Measurements from ENCODE around the gene INPP5B.
"Not testable (repeated sequence)": the region's sequence is repeated elsewhere in the genome, so short reads cannot be mapped to it uniquely, and the experiment has no call there.

The INPP5B gene

DNA sequence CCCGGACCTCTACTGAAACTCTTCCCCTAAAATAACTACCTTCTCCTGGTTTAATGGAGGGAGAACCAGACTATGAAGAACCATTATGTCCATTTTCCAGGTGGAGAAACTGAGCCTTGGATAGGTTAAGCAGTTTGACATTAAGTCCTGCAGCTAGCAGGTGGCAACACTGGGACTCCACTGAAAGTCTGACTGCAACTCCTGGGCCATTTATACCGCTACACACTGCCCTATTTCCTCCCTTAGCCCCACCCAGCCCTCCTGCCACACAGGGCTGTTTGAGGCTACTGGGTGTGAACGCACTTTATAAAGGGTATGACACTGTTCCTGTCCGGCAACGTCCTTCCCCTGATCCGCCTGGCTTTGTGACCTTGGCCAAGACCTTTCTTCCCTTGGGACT lies 511 bp upstream of the INPP5B start:
- DNase-seq: no peak

DNA sequence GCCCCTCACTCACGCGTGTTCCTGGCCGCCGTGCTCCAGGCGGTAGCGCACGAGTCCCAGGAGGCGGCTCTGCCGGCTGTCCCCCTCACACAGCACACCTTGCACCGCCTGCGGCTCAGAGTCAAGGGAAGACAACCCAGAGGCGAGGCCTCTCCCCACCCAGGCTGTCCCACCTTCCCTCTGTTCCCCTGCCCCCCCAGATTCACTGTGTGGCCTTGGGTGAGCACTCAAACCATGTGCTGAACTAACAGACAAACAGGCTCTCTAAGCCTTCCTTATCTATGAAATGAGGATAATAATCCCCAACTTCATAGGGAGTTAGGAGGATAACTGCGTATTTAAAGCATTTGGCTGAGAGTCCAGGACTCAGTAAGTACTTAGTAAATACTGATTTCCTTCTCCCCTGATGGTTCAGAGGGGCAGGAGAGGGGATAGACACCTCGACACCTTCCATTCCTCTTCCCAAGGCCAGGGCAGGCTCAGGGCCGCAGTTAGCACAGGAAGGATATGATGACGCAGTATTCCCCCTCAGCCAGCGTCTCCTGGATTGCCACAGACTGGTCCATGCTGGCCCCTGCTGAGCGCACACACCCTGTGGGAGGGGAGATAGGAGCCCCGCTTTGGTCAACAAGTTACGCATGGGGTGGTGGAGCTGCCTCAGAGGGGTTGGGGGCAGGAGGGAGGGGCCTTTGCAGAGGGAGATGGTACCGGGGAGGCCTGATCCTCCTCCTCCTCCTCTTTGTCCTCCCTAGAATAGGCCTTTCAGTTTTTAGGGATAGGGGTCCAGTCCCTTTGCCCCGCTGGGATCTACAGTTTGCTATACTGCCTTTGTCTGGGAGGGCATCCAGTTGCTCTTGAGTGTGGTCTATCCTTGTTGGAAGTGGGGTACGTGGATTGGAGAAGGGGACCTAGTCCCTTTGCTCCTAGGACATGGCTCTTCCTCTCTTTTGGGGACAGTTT lies 830 bp downstream of the INPP5B start:
- no peak for DNase-seq

DNA sequence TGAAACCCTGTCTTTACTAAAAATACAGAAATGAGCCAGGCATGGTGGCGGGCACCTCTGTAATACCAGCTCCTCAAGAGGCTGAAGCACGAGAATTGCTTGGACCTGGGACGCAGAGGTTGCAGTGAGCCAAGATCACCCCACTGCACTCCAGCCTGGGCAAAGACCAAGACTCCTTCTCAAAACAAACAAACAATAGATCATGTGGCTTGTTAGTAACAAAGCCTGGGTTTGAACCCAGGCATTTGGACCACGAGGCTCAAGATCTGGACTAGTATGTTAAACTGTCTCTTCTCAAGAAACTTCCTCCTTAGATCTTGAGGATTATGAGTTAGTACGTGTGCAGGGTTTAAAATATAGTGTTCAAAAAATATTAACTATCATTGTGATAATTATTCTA lies 1.6 kb downstream of the INPP5B start:
- DNase-seq: no peak

DNA sequence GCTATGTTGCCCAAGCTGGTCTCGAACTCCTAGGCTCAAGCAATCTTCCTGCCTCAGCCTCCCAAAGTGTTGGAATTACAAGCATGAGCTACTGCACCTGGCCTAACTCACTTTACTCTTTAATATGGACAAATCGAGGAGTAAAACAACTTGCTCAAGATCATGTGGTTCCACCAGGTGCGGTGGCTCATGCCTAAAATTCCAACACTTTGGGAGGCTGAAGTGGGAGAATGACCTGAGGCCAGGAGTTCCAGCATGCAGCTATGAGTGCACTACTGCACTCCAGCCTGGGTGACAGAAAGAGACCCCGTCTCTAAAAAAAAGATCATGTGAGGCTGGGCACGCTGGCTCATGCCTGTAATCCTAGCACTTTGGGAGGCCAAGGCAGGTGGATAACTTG lies 2.0 kb downstream of the INPP5B start:
- DNase-seq: no peak

DNA sequence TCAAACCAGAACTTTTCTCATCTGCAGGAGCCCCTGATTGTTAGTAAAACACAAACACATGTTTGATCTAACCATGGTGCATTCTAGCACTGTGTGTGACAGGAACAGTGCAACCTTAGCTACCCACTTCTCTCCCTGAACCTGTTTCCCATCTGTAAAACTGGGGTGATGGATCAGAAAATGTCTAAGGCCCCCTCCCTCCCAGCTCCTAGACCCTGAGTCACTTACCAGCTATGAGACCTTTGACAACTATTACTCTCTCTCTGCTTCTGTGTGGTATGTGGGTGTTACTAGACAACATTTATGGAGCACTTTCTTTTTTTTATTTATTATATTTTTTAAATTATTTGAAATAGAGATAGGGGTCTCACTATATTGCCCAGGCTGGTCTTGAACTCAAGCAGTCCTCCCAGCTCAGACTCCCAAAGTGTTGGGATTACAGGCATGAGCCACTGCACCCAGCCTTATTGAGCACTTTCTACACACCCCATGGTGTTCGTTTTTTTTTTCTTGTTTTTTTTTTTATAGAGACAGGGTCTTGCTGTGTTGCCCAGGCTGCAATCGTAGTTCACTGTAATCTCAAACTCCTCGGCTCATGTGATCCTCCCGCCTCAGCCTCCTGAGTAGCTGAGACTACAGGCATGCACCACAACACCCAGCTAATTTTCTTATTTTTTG lies 2.6 kb downstream of the INPP5B start:
- DNase-seq: no peak

DNA sequence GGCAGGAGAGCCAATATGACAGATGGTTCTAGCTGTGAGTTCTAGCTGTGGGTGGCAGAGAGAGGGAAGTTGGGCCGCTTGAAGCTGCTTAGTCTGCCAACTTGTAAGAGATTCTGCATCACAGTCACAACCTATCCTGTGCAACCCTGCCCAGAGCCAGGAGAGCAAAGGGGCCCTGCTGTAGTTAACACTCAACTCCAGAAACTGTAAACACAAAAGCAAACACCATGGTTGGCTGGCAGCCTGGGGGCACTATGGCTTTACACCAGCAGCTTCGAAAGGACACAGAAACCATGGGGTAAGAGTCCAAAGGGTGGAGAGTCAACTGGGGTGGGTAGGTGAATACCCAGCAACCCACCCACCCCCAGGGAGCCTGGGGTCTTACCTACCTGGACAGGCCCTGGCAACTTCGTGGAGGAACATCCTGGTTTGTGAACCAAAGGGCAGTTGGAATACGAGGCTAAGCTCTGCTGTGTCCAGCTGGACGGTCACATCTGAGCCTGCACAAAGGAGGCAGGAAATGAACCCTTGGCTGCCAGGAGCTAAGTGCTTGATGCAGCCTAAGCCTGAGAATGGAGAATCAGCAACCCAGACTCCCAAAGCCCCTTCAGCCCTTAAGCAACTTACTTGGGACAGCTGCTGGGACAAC lies 6.4 kb downstream of the INPP5B start:
- DNase-seq: no peak

DNA sequence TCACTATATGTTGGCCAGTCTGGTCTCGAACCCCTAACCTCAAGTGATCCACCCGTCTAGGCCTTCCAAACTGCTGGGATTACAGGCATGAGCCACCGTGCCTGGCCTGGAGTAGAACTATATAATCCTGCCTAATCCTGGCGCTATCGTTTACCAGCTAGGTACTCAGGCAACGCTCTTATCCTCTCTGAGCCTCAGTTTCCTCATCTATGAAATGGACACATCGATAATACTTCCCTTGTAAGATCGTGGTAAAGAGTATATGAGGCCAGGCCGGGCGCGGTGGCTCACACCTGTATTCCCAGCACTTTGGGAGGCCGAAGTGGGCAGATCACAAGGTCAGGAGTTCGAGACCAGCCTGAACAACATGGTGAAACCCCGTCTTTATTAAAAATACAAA lies 10.1 kb downstream of the INPP5B start:
- DNase-seq: not testable (repeated sequence)

DNA sequence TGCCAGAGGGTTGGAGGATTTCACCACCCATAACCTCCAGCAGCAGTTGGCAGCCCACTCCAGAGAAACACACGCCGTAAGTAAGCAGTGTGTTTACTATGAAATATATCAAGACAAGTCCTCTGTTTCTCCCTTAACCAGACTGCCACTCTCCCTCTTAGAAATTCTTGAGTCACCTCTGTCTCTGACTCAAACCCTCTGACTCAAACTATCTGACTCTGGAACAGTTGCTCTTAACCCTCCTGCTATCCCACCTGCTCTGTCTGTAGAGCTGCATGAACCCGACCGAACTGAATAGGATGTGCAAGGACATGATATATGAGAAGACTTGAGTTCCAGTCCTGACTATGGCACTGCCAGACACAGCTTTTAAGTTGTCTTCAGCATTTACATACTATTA lies 14.1 kb downstream of the INPP5B start:
- DNase-seq: no peak

DNA sequence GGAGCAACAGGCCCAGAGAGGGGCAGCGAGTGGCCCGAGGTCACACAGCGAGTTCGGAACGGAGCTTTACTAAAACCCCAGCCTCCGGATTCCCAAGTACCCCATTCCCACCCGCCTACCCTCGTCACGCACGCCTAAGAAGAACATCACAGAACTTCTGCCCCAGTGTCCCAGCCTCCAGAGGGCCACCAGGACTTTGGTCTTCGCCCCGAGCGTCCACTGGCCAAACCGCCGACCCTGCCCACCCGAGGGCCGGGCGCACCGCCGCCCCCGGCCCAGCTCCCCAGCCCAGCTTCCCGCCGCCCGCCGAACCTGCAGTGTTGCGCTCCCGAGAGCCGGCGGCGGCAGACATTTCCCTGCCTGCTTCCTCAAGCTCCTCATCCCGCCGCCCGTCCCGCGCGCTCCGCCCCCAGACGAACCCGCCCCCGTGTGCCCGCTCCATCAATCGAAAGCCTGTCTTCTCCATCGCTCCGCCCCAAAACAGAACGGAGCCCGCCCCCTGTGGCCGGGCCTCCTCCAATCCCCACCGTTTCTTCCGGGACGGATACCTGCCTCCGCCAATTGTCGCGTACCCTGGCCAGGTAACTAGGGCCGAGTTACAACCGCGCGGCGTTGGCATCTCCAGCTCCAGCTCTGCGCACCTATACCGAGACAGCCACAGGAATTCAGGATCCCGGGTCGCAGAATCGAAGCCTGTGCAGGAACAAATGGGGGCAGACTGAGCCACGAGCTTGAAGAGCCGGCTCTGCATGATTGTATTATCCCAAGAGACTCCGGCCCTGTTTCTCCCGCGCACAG lies 15.3 kb downstream of the INPP5B start:
- DNase-seq: peak; percentile 95

DNA sequence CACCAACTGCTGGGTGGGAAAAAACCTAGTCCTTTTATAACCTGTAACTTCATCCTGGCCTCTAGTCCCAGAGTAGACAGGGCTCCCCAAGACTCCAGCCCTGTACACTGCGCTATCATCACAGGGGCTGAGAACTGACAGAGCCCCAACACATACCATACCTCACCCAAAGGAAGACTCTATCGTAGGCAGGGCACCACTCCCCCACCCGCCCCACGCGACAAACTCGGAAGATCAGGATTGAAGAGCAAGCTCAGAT lies 15.8 kb downstream of the INPP5B start:
- DNase-seq: no peak

DNA sequence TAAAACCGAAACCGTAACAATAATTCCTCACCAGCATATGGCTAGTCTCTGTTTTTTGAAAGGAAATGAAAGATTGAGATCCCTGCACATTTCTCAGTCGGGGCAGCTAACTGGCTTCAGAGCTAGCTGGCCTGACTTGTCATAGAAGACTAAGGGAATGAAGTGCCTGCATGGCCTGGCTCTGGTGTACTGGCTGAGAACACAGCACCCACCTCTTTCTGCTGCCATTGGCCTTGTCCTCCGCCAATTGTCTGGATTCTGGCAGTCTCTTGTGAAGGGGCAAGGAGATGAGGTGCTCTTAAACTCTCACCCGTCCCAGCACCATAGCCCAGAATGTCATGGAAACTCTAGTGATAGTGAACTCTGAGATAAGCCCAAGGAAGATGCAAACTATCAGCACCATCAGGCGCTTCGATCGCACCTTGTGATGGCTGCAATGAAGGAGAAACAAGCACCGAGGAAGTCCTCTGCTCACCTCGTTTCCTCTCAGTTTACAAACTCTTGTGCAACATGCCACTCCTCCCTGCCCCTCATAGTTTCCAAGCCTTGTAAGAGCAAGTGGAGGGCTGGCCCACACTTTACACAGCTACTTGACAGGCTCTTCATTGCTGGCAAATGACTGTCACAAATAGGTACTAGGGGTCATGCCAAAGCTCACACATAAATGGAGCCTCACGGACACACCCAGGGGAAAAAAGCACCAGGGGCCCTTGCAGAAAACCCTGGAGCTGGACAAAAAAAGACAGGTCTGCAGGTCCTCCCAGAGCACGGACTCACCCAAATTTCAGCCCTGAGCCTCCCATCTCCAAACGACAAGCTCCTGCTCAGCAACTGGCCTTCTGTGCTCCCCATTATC lies 16.4 kb downstream of the INPP5B start:
- DNase-seq: no peak

DNA sequence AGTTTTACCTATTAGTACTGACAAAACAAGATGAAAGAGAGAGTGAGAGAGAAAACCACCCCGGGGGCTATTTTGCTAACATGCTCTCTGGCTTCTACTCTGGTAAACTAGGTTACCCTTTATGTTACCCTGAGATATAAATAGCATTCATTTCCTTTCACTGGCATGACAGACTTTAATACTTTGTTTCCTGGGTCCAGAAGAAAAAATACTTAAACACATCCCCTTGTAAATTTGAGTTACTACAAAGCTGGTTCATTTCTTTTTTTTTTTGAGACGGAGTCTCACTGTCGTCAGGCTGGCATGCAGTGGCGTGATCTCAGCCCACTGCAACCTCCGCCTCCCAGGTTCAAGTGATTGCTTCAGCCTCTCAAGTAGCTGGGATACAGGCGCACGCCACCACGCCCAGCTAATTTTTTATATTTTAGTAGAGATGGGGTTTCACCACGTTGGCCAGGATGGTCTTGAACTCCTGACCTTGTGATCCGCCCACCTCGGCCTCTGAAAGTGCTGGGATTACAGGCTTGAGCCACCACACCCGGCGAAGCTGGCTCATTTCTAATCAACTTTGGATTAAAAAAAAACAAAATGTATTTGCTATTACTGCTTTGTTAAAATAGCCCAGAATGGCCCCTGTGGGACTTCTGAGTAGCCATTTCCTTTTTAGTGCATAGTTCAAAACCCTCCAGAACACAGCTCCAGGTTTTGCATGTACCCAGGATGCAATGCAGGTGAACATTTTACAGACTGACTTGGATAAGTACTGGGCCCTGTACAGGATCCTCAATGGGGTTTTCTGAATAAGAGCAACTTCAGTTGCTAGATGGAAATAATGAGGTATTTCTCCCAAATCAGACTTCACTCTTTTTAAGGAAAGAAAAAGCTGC lies 20.6 kb downstream of the INPP5B start:
- DNase-seq: no peak

DNA sequence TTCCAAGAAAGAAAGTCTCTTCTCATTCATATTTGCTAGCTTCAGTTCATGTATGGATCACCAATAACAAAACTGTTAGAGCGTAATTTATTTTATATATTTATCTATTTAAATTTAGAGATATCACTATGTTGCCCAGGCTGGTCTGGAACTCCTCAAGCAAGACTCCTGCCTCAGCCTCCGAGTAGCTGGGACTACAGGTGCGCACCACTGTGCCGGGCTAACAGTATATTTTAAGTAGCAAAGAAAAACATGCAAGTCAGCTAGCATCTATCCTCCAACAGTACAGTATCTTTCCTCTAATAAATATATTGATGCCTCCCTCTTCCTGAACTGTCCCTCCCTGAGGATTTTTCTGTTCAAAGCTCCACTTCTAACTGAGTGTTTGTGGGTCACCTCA lies 21.5 kb downstream of the INPP5B start:
- no peak for DNase-seq

DNA sequence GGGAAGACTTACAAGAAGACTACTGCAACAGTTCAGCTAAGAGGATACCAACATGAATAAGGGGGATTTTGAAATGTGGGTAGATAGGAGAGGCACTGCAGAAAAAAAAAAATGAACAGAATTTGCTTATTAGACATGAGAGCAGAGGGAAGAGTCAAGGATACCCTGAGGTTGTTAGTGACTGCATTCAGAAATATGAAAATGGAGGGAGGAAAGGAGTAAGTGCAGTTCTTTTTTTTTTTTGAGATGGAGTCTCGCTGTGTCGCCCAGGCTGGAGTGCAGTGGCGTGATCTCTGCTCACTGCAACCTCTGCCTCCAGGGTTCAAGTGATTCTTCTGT lies 23.3 kb downstream of the INPP5B start:
- DNase-seq: no peak

DNA sequence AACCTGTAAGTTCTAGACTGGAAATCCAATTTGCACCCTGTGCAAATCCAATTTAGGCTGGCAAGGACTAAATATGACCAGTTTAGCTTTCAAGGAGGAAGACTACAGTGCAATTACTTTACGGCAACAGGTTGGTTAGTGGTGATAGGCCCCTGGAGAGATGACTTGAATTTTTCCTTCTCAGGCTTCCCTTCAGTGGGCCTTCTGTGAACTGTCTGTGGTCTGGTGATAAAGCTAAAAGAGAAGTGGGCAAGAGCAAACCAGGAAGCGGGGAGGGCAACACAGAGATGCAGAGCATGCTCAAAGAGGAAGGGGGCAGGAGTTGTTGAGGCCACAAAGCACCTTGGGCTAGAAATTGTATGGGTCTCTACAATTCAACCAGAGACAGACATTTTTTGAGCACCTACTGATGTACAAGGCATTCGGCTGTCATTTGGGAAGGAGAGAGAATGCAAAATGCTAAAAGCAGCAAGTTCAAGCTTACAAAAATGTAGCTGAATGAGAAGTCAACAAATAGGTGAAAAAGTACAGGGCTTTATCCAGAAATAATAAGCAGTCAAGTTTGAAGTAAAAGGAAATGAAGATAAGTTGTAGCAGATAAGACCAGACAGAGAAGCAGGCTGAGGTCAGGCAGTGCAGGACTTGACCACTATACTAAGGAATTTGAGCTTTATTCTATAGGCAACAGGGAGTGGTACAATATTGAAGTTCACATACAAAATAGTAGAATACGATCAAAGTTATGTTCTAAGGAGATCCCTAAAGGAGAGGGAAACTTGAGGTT lies 23.9 kb downstream of the INPP5B start:
- DNase-seq: no peak

DNA sequence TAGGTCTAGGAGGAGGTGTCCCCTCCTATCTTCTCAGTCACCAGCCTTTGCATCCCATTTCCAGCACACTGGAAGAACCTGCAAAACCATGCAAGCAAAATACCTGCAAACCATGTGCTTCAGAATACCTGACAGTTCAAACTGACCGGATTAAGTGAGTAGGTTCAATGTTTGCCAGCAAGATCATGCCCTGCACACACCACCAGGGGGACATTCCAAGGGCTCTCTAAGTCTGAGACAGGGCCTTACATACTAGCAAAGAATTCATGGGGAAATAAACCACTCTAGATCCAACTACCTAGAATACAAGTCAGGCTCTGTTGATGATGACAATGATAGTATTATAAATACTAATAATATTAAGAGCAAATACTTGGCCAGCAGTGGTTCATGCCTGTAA lies 27.6 kb downstream of the INPP5B start:
- DNase-seq: no peak

DNA sequence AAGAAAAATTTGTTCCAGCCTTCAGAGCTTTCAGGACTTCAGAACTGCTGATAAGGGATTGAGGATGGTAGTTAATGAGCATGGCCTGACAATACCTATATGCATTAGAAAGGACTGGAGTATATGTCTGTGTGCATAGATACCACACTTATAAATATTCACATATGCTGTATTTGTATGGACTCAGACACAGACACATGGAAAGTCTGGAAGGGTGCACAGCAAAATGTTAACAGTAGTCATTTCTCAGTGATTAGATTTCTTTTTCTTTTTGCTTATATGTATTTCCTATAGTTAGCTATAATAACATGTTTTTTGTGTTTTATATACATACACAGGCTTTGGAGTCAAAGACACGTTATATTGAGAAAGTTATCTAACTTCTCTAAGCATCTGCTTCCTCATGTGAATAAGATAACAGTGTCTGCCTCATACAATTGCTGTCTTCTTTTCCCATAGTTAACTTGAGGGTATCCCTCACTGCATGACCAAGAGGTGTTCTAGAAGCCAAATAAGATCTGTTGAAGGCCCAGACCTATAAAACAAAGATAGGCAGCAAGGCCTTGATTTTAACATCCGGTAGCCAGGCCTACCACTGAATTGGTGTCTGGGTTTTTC lies 31.3 kb downstream of the INPP5B start:
- DNase-seq: no peak

DNA sequence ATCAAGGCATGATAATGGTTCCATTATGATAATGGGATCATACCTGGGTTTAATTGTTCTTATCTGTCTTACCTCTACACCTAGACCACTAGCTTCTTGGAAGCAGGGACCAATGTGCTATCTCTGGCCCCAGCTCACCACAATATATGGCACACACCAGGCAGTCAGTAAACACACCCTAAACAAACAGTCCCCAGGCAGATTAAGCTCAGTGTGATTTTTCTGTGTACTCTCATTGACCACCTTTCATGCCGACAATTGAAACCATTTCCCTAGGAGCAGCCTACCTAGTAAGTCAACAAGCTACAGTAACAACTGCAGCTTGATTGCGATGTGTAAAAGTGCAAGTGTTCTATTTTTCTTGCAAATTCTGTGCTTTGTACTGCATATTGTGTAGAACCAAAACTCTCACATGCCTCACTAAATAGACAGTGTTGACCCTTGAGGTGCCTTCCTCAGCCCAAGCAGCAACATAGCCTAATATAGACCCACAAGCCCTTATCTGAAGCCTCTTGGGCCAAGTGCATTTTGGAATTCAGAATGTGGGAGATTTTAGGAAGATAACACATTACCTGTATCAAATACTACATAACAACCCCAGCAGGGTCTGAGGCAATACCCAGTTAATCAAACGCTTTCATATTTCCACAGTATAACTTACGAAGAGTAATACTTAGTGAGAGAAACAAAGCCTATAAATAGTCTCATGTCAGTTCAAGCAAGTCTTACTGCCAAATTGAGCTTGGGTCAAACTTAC lies 32.0 kb downstream of the INPP5B start:
- DNase-seq: no peak

DNA sequence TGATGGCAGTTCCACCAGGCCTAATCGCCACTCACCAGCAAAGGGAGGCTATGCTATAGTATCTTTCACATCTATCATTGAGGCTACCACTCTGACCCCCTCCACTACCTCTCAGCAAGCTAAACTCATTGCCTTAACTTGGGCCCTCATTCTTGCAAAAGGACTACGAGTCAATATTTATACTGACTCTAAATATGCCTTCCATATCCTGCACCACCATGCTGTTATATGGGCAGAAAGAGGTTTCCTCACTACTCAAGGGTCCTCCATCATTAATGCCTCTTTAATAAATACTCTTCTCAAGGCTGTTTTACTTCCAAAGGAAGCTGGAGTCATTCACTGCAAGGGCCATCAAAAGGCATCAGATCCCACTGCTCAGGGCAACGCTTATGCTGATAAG lies 35.4 kb downstream of the INPP5B start:
- not testable (repeated sequence) for DNase-seq
